SK-N-SH treated with all-trans-retinoic acid at 6 μM for 48 hours (cell line): ENCODE results near the gene MMP17.

Experiments
- ATAC-seq: fragments of 200-7000 bp; cut with Tn5 transposase; 3 replicates; pipeline ENCODE4 v1.9.1; 2020; ENCODE audit warnings: mild to moderate bottlenecking, moderate library complexity
- ARNTL ChIP-seq: fragments of 450-650 bp; formaldehyde crosslinking; IDR thresholded peaks from 2 replicates; pipeline ENCODE4 v1.5.0; 2020; ENCODE audit warnings: low read depth, mild to moderate bottlenecking, moderate library complexity, borderline replicate concordance
- BACH2 ChIP-seq: fragments of 250-450 bp; sonication (Bioruptor Pico); IDR thresholded peaks from 2 replicates; pipeline ENCODE4 v1.9.0; 2021; ENCODE audit warnings: mild to moderate bottlenecking, borderline replicate concordance
- CREB5 ChIP-seq: fragments of 250-450 bp; sonication (Bioruptor Pico); IDR thresholded peaks from 2 replicates; pipeline ENCODE4 v1.5.1; 2020; ENCODE audit warnings: low read depth, mild to moderate bottlenecking, moderate library complexity
- CSDC2 ChIP-seq: fragments of 250-450 bp; sonication (Bioruptor Pico); IDR thresholded peaks from 2 replicates; pipeline ENCODE4 v1.5.0; 2020; ENCODE audit warnings: mild to moderate bottlenecking, moderate library complexity
- ESRRG ChIP-seq: fragments of 250-450 bp; sonication (Bioruptor Pico); IDR thresholded peaks from 2 replicates; pipeline ENCODE4 v1.6.1; 2021; ENCODE audit warnings: mild to moderate bottlenecking
- GLIS3 ChIP-seq: fragments of 250-450 bp; sonication (Bioruptor Pico); IDR thresholded peaks from 2 replicates; pipeline ENCODE4 v1.5.0; 2020; ENCODE audit warnings: mild to moderate bottlenecking, moderate library complexity
- ISL1 ChIP-seq: fragments of 250-450 bp; sonication (Bioruptor Pico); IDR thresholded peaks from 2 replicates; pipeline ENCODE4 v2.1.2; 2022; ENCODE audit warnings: mild to moderate bottlenecking, moderate library complexity
- OSR1 ChIP-seq: fragments of 250-450 bp; sonication (Bioruptor Pico); IDR thresholded peaks from 2 replicates; pipeline ENCODE4 v1.8.0; 2022; ENCODE audit warnings: moderate library complexity, mild to moderate bottlenecking, inconsistent platforms
- PATZ1 ChIP-seq: fragments of 250-450 bp; sonication (Bioruptor Pico); IDR thresholded peaks from 2 replicates; pipeline ENCODE4 v1.8.0; 2020; ENCODE audit warnings: mild to moderate bottlenecking, moderate library complexity, borderline replicate concordance
- POU6F1 ChIP-seq: fragments of 250-450 bp; sonication (Bioruptor Pico); IDR thresholded peaks from 2 replicates; pipeline ENCODE4 v1.8.0; 2021; ENCODE audit warnings: low read depth, mild to moderate bottlenecking, moderate library complexity, borderline replicate concordance
- PPARA ChIP-seq: fragments of 250-450 bp; sonication (Bioruptor Pico); IDR thresholded peaks from 2 replicates; pipeline ENCODE4 v1.5.0; 2020; ENCODE audit warnings: mild to moderate bottlenecking, borderline replicate concordance
- RARB ChIP-seq: fragments of 250-450 bp; sonication (Bioruptor Pico); IDR thresholded peaks from 2 replicates; pipeline ENCODE4 v1.8.0; 2021; ENCODE audit warnings: mild to moderate bottlenecking, moderate library complexity
- SNAI2 ChIP-seq: fragments of 250-450 bp; sonication (Bioruptor Pico); IDR thresholded peaks from 2 replicates; pipeline ENCODE4 v1.5.0; 2020; ENCODE audit warnings: mild to moderate bottlenecking, moderate library complexity
- TCF4 ChIP-seq: fragments of 250-450 bp; sonication (Bioruptor Pico); IDR thresholded peaks from 2 replicates; pipeline ENCODE4 v1.8.0; 2021; ENCODE audit warnings: mild to moderate bottlenecking, moderate library complexity, borderline replicate concordance
- TOX ChIP-seq: fragments of 250-450 bp; sonication (Bioruptor Pico); IDR thresholded peaks from 2 replicates; pipeline ENCODE4 v1.8.0; 2021; ENCODE audit warnings: mild to moderate bottlenecking, moderate library complexity, borderline replicate concordance
- TSHZ2 ChIP-seq: fragments of 250-450 bp; sonication (Bioruptor Pico); IDR thresholded peaks from 2 replicates; pipeline ENCODE4 v1.5.0; 2020; ENCODE audit warnings: mild to moderate bottlenecking, moderate library complexity
- ZC3H10 ChIP-seq: fragments of 250-450 bp; sonication (Bioruptor Pico); IDR thresholded peaks from 2 replicates; pipeline ENCODE4 v1.5.1; 2021; ENCODE audit warnings: mild to moderate bottlenecking, moderate library complexity
- ZFP3 ChIP-seq: fragments of 250-450 bp; sonication (Bioruptor Pico); IDR thresholded peaks from 2 replicates; pipeline ENCODE4 v1.5.0; 2020; ENCODE audit warnings: mild to moderate bottlenecking, moderate library complexity
- ZFP30 ChIP-seq: fragments of 450-650 bp; formaldehyde crosslinking; IDR thresholded peaks from 2 replicates; pipeline ENCODE4 v1.5.0; 2022; ENCODE audit warnings: mild to moderate bottlenecking, moderate library complexity
- ZNF565 ChIP-seq: fragments of 450-650 bp; formaldehyde crosslinking; conservative IDR thresholded peaks from 2 replicates; pipeline ENCODE4 v1.5.0; 2020; ENCODE audit warnings: low read depth, mild to moderate bottlenecking, moderate library complexity
- ZNF70 ChIP-seq: fragments of 450-650 bp; formaldehyde crosslinking; IDR thresholded peaks from 2 replicates; pipeline ENCODE4 v1.5.0; 2020; ENCODE audit warnings: mild to moderate bottlenecking, moderate library complexity
- ZNF8 ChIP-seq: fragments of 450-650 bp; formaldehyde crosslinking; IDR thresholded peaks from 2 replicates; pipeline ENCODE4 v1.5.0; 2020; ENCODE audit warnings: mild to moderate bottlenecking, moderate library complexity

MMP17 gene

GRCh38 chr12:131860472-131861260 is 32.5 kb downstream of the MMP17 start:
- ATAC-seq, result peak; percentile 14

GRCh38 chr12:131861261-131862083 is 33.3 kb downstream of the MMP17 start:
- ATAC-seq, result no peak
- TF ChIP-seq ISL1 (CRISPR knock-in tag), result no peak
- TF ChIP-seq ZNF565 (CRISPR knock-in tag), result no peak
- no peak for TF ChIP-seq CREB5 (CRISPR knock-in tag)
- TF ChIP-seq ESRRG (CRISPR knock-in tag), result no peak
- no peak for TF ChIP-seq ZC3H10 (CRISPR knock-in tag)
- no peak for TF ChIP-seq RARB
- TF ChIP-seq POU6F1 (CRISPR knock-in tag), result no peak
- TF ChIP-seq CSDC2 (CRISPR knock-in tag), result no peak
- TF ChIP-seq GLIS3 (CRISPR knock-in tag), result no peak
- no peak for TF ChIP-seq TSHZ2 (CRISPR knock-in tag)
- no peak for TF ChIP-seq ARNTL
- no peak for TF ChIP-seq ZFP30 (CRISPR knock-in tag)

More at GRCh38 chr12:131860472-131861260, 32.5 kb downstream of the MMP17 start:
- TF ChIP-seq PATZ1 (CRISPR knock-in tag) (no peak), PPARA (CRISPR knock-in tag) (no peak), ZNF8 (CRISPR knock-in tag) (no peak), RARB (no peak), ZFP3 (CRISPR knock-in tag) (no peak), SNAI2 (CRISPR knock-in tag) (no peak), GLIS3 (CRISPR knock-in tag) (no peak), TCF4 (CRISPR knock-in tag) (no peak), ZFP30 (CRISPR knock-in tag) (no peak), ESRRG (CRISPR knock-in tag) (no peak), ISL1 (CRISPR knock-in tag) (no peak), OSR1 (CRISPR knock-in tag) (no peak), BACH2 (no peak), TOX (CRISPR knock-in tag) (no peak), ARNTL (no peak), CREB5 (CRISPR knock-in tag) (no peak), TSHZ2 (CRISPR knock-in tag) (no peak), ZNF70 (CRISPR knock-in tag) (no peak), CSDC2 (CRISPR knock-in tag) (no peak)
- TF ChIP-seq, all 23 proteins: peak for 0
